ENCODE results near the gene CYP4F2.

DNA sequence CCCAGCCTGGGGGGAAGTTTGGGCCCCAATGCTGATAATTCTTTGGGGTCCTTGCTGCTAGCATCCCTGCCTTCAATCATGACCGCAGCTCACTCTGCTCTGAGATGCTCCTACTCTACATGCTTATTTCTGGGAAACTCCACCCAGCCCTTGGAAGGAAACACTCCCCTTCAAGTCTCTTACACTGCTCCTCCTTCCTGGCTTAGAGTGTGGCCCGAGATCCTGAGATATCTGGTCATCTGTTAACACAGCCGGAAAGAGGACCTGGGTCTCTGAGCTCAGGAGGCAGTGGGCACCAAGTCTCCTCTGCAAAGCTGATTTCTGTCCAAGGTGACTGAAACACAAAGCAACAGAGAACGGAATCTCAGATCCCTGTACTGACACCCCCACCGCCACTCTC lies 33.0 kb downstream of the CYP4F2 start:
- TF ChIP-seq, protein P1, sequence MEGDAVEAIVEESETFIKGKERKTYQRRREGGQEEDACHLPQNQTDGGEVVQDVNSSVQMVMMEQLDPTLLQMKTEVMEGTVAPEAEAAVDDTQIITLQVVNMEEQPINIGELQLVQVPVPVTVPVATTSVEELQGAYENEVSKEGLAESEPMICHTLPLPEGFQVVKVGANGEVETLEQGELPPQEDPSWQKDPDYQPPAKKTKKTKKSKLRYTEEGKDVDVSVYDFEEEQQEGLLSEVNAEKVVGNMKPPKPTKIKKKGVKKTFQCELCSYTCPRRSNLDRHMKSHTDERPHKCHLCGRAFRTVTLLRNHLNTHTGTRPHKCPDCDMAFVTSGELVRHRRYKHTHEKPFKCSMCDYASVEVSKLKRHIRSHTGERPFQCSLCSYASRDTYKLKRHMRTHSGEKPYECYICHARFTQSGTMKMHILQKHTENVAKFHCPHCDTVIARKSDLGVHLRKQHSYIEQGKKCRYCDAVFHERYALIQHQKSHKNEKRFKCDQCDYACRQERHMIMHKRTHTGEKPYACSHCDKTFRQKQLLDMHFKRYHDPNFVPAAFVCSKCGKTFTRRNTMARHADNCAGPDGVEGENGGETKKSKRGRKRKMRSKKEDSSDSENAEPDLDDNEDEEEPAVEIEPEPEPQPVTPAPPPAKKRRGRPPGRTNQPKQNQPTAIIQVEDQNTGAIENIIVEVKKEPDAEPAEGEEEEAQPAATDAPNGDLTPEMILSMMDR (IDR thresholded peaks at IDR 0.05): no peak
- TF ChIP-seq POLR2A (IDR thresholded peaks at IDR 0.05): no peak
